EL (cell line): ENCODE data around the gene TMEM258.

Source experiments
- DNase-seq: peaks from one replicate; pipeline ENCODE4 v3.0.0-alpha.2; 2016

The TMEM258 gene

GRCh38 chr11:61794579-61794978 lies 2.2 kb upstream of the TMEM258 start:
- no peak for DNase-seq

GRCh38 chr11:61793829-61794204 lies 1.4 kb upstream of the TMEM258 start:
- DNase-seq: peak; percentile 26

GRCh38 chr11:61793083-61793828 lies 857 bp upstream of the TMEM258 start:
- no peak for DNase-seq

GRCh38 chr11:61791737-61792309 lies 576 bp downstream of the TMEM258 start:
- DNase-seq: peak; percentile 91

GRCh38 chr11:61787928-61788491 lies 4.4 kb downstream of the TMEM258 start:
- peak; percentile 58 for DNase-seq

- no peak for DNase-seq
Observed at GRCh38 chr11:61785837-61786402, 6.5 kb downstream of the TMEM258 start.

- DNase-seq: no peak
Observed at GRCh38 chr11:61784506-61784805, 7.9 kb downstream of the TMEM258 start.

- DNase-seq: peak; percentile 62
Observed at GRCh38 chr11:61783717-61784505, 8.5 kb downstream of the TMEM258 start.

- DNase-seq: no peak
Observed at GRCh38 chr11:61782841-61783240, 9.6 kb downstream of the TMEM258 start.

GRCh38 chr11:61782299-61782698 lies 10.1 kb downstream of the TMEM258 start:
- DNase-seq: no peak

- DNase-seq: no peak
Observed at GRCh38 chr11:61781585-61781984, 10.8 kb downstream of the TMEM258 start.

- DNase-seq: no peak
Observed at GRCh38 chr11:61780581-61781162, 11.7 kb downstream of the TMEM258 start.

GRCh38 chr11:61779666-61780525 lies 12.5 kb downstream of the TMEM258 start:
- DNase-seq: no peak

GRCh38 chr11:61778920-61779650 lies 13.3 kb downstream of the TMEM258 start:
- no peak for DNase-seq

- DNase-seq: no peak
Observed at GRCh38 chr11:61778357-61778886, 14.0 kb downstream of the TMEM258 start.

- no peak for DNase-seq
Observed at GRCh38 chr11:61777234-61778090, 14.9 kb downstream of the TMEM258 start.

- peak; percentile 64 for DNase-seq
Observed at GRCh38 chr11:61776561-61777075, 15.8 kb downstream of the TMEM258 start.

- DNase-seq: no peak
Observed at GRCh38 chr11:61775606-61776554, 16.5 kb downstream of the TMEM258 start.

GRCh38 chr11:61775106-61775505 lies 17.3 kb downstream of the TMEM258 start:
- DNase-seq: no peak
